Mesothelial cell of epicardium (in vitro differentiated cells): ENCODE data around the gene CALHM2. TPM values are rescaled to one million over a fixed set of nuclear protein-coding genes. Genes with fewer than 3 reads are reported as not detected.
A peak's percentile ranks its signal among the peaks of the same experiment; 100 is the strongest.

ENCODE experiments used
- DNase-seq, 2 experiments: peaks; one replicate each; pipeline ENCODE4 v3.0.0; 2021; ENCODE audit warnings: low spot score in 2 of 2; ENCODE audit not compliant: unreplicated experiment in 2 of 2
- H3K27ac Mint-ChIP-seq: 2 replicates; pipeline ENCODE4 v1.8.0; 2021; ENCODE audit warnings: mixed read lengths
- H3K27me3 Mint-ChIP-seq: 2 replicates; pipeline ENCODE4 v1.8.0; 2021; ENCODE audit warnings: low read depth, mixed read lengths
- H3K36me3 Mint-ChIP-seq: 2 replicates; pipeline ENCODE4 v1.8.0; 2021; ENCODE audit warnings: mixed read lengths
- H3K4me1 Mint-ChIP-seq: 2 replicates; pipeline ENCODE4 v1.8.0; 2021; ENCODE audit warnings: mixed read lengths
- H3K4me3 Mint-ChIP-seq: 2 replicates; pipeline ENCODE4 v1.8.0; 2021; ENCODE audit warnings: mild to moderate bottlenecking, moderate library complexity, mixed read lengths
- H3K9me3 Mint-ChIP-seq: 2 replicates; pipeline ENCODE4 v1.8.0; 2021; ENCODE audit warnings: mixed read lengths
- CTCF ChIP-seq: fragments of 200-600 bp; sonication (generic); IDR thresholded peaks from one replicate; pipeline ENCODE4 v1.5.0; 2021; ENCODE audit warnings: antibody characterized with exemption; ENCODE audit not compliant: unreplicated experiment
- total RNA-seq: library from RNA; stranded (reverse); gene quantifications from 3 replicates; pipeline ENCODE4 v1.2.1, GENCODE V29; 2021

The CALHM2 gene
- total RNA-seq, 1 donor from 2014 or later, result 4.3 TPM

DNA sequence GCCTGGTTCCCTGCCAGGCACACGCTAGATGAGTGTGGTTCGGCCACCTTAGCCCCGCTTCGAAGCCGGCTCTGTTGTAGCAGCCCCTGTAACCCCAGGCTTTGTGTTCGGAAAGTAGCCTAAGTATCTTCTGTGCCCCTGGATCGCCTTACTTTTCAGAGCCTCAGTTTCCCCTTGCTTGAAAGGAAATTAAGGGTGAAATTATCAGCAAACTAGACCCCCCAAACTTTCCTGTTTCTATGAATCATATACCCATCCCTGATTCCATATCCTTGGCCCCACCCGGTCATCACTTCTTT lies 55.4 kb downstream of the CALHM2 start:
- H3K27me3 Mint-ChIP-seq, result no peaks in the 10 kb centered on the region
- peaks cover 14% of the 10 kb centered on the region for H3K36me3 Mint-ChIP-seq
- H3K4me1 Mint-ChIP-seq, result peaks cover 41% of the 10 kb centered on the region
- no peak for DNase-seq
- peak overlapping the region; percentile 96 for H3K4me3 Mint-ChIP-seq
- no peak for TF ChIP-seq CTCF
- no peaks in the 10 kb centered on the region for H3K9me3 Mint-ChIP-seq
- peak overlapping the region; percentile 96 for H3K27ac Mint-ChIP-seq

Other genes starting within 250 kb of the CALHM2 start
- gene RPEL1, start 206.5 kb downstream of the CALHM2 start, total RNA-seq, result not detected in 3 replicates
- 1.1 to 1.2 TPM (median 1.2 TPM) in 3 replicates for gene INA, start 175.2 kb downstream of the CALHM2 start, total RNA-seq
- 10.5 to 10.7 TPM (median 10.6 TPM) in 3 replicates for gene PCGF6, start 101.2 kb downstream of the CALHM2 start, total RNA-seq
- gene TAF5, start 84.4 kb downstream of the CALHM2 start, total RNA-seq, result 4.7 to 5.2 TPM (median 4.9 TPM) in 3 replicates
- 208 to 223 TPM (median 209 TPM) in 3 replicates for gene ATP5MK, start 55.9 kb downstream of the CALHM2 start, total RNA-seq
- 48.9 to 53.6 TPM (median 50.4 TPM) in 3 replicates for gene PDCD11, start 55.7 kb downstream of the CALHM2 start, total RNA-seq
- not detected in 3 replicates for gene CALHM1, start 6.5 kb upstream of the CALHM2 start, total RNA-seq
- gene CALHM3, start 26.9 kb upstream of the CALHM2 start, total RNA-seq, result not detected in 3 replicates
- gene NEURL1, start 41.3 kb upstream of the CALHM2 start, total RNA-seq, result 0.40 to 0.88 TPM (median 0.54 TPM) in 3 replicates